IPS-11a (cell line): ENCODE measurements around the gene LCN15.
A peak's percentile ranks its signal among the peaks of the same experiment; 100 is the strongest.
"Not testable (repeated sequence)": the region's sequence is repeated elsewhere in the genome, so short reads cannot be mapped to it uniquely, and the experiment has no call there.

Source experiments
- H3K4me3 ChIP-seq: one replicate; pipeline ENCODE4 v1.5.1; 2013; ENCODE audit warnings: low read depth, low read length, control low read depth

Gene LCN15

GRCh38 chr9:136764301-136764891 is at the start of gene LCN15:
Gene LCN15 (minus strand): TSS chr9:136764518. CDS start chr9:136764488, 30 bp downstream.
- H3K4me3 ChIP-seq, result no peak within 1 kb of the TSS

GRCh38 chr9:136808806-136809158 is 44.5 kb upstream of the LCN15 start:
- peak overlapping the region; percentile 86 for H3K4me3 ChIP-seq

- peak overlapping the region; percentile 86 for H3K4me3 ChIP-seq
These were observed 43.9 kb upstream of the LCN15 start for GRCh38 chr9:136808075-136808805.

- H3K4me3 ChIP-seq, result peak within 1 kb of the TSS; percentile 86
These were observed 43.2 kb upstream of the LCN15 start, which contains the start of gene RABL6 for GRCh38 chr9:136807281-136808074. Gene RABL6 (plus strand): TSS chr9:136807948. CDS start chr9:136808197, 249 bp downstream.

- H3K4me3 ChIP-seq, result peak overlapping the region; percentile 86
These were observed 42.4 kb upstream of the LCN15 start for GRCh38 chr9:136806631-136807201.

GRCh38 chr9:136806067-136806466 is 41.7 kb upstream of the LCN15 start:
- H3K4me3 ChIP-seq, result no peak overlapping the region

GRCh38 chr9:136805207-136805740 is 41.0 kb upstream of the LCN15 start:
- no peak overlapping the region for H3K4me3 ChIP-seq

GRCh38 chr9:136804509-136805206 is 40.3 kb upstream of the LCN15 start:
- no peak overlapping the region for H3K4me3 ChIP-seq

- no peak overlapping the region for H3K4me3 ChIP-seq
These were observed 39.5 kb upstream of the LCN15 start for GRCh38 chr9:136803551-136804508.

- H3K4me3 ChIP-seq, result not testable (repeated sequence)
These were observed 38.8 kb upstream of the LCN15 start for GRCh38 chr9:136803009-136803550.

- no peak overlapping the region for H3K4me3 ChIP-seq
These were observed 38.0 kb upstream of the LCN15 start for GRCh38 chr9:136802321-136802720.

GRCh38 chr9:136799854-136800657 is 35.7 kb upstream of the LCN15 start:
- H3K4me3 ChIP-seq, result peak overlapping the region; percentile 30

- peak overlapping the region; percentile 1 for H3K4me3 ChIP-seq
These were observed 34.9 kb upstream of the LCN15 start for GRCh38 chr9:136799079-136799853.

GRCh38 chr9:136798708-136799078 is 34.4 kb upstream of the LCN15 start:
- H3K4me3 ChIP-seq, result no peak overlapping the region

GRCh38 chr9:136796775-136797347 is 32.5 kb upstream of the LCN15 start:
- H3K4me3 ChIP-seq, result not testable (repeated sequence)

- no peak within 1 kb of the TSS for H3K4me3 ChIP-seq
These were observed 32.0 kb upstream of the LCN15 start, which contains the start of gene CCDC183 for GRCh38 chr9:136796238-136796774. Gene CCDC183 (plus strand): TSS chr9:136796338. CDS start chr9:136796398, 60 bp downstream.

- H3K4me3 ChIP-seq, result no peak overlapping the region
These were observed 30.7 kb upstream of the LCN15 start for GRCh38 chr9:136795000-136795348.
